A549 (cell line): ENCODE measurements around the gene EDIL3. TPM values are rescaled to one million over a fixed set of nuclear protein-coding genes. Genes with fewer than 3 reads are reported as not detected.

Experiments used
- ATAC-seq, 2 experiments: fragments of 200-7000 bp in 1 of 2; fragments of >200 bp in 1 of 2; cut with Nextera tagmentation in 1 of 2; cut with Tn5 transposase in 1 of 2; 3 replicates each; pipeline versions ENCODE4 v1.8.0 to v1.9.1; 2018 to 2020; ENCODE audit warnings: mild to moderate bottlenecking in 1 of 2, moderate library complexity in 1 of 2
- CTCF ChIA-PET: fragments of 300-600 bp; sonication (Branson Sonifier 250); formaldehyde crosslinking; extraction: SDS; loops from one replicate; lab custom pipeline; 2021; ENCODE audit warnings: antibody characterized with exemption, inconsistent platforms; lab: Yijun Ruan, JAX
- POLR2A ChIA-PET: fragments of 350-600 bp; formaldehyde crosslinking; extraction: SDS; loops from one replicate; lab custom pipeline; 2021; ENCODE audit warnings: antibody characterized with exemption, inconsistent platforms; lab: Yijun Ruan, JAX
- DNase-seq, 2 experiments: peaks; one replicate each; pipeline versions ENCODE4 v3.0.0 to v3.0.0-alpha.2; 2011 to 2016; ENCODE audit warnings: low read depth in 1 of 2, low spot score in 1 of 2
- FAIRE-seq: peaks from 2 replicates; lab custom pipeline; 2011; peaks lifted over from hg19 to GRCh38; lab: Jason Lieb, UNC
- H3K27ac ChIP-seq, 2 experiments: fragments of >200 bp; sonication (Bioruptor Twin); formaldehyde crosslinking; 3 replicates each; pipeline ENCODE4 v1.5.1; 2016 to 2017
- H3K4me1 ChIP-seq: fragments of >200 bp; sonication (Bioruptor Twin); formaldehyde crosslinking; 3 replicates; pipeline ENCODE4 v1.6.1; 2016
- H3K4me2 ChIP-seq: fragments of >200 bp; sonication (Bioruptor Twin); formaldehyde crosslinking; 3 replicates; pipeline ENCODE4 v1.6.1; 2016
- H3K4me3 ChIP-seq: fragments of >200 bp; sonication (Bioruptor Twin); formaldehyde crosslinking; 3 replicates; pipeline ENCODE4 v1.5.1; 2016
- H3K9me3 ChIP-seq: fragments of >200 bp; sonication (Bioruptor Twin); formaldehyde crosslinking; 3 replicates; pipeline ENCODE4 v1.6.1; 2016
- ATOH8 ChIP-seq: fragments of 250-450 bp; sonication (Bioruptor Pico); IDR thresholded peaks from 2 replicates; pipeline ENCODE4 v1.5.0; 2020; ENCODE audit warnings: low read depth, mild to moderate bottlenecking, moderate library complexity
- BCL3 ChIP-seq: fragments of >200 bp; sonication (Bioruptor Twin); formaldehyde crosslinking; IDR thresholded peaks from 3 replicates; pipeline ENCODE4 v1.6.1; 2016
- CBX2 ChIP-seq: fragments of 200-600 bp; sonication (generic); IDR thresholded peaks from 2 replicates; pipeline ENCODE4 v1.6.1; 2016; ENCODE audit warnings: low read depth, mild to moderate bottlenecking, borderline replicate concordance
- CBX8 ChIP-seq: fragments of 200-600 bp; sonication (generic); IDR thresholded peaks from 2 replicates; pipeline ENCODE4 v1.6.1; 2016
- CEBPB ChIP-seq, 2 experiments: fragments of >200 bp in 1 of 2; sonication (Bioruptor Twin) in 1 of 2; formaldehyde crosslinking in 1 of 2; IDR thresholded peaks; 2 replicates each; pipeline ENCODE4 v1.6.1; 2012 to 2016
- CHD2 ChIP-seq: fragments of 150-350 bp; IDR thresholded peaks from 2 replicates; pipeline ENCODE4 v1.6.1; 2014; ENCODE audit warnings: low read length; ENCODE audit not compliant: partially characterized antibody
- EHMT2 ChIP-seq: fragments of 200-600 bp; sonication (generic); IDR thresholded peaks from 2 replicates; pipeline ENCODE4 v1.6.1; 2016; ENCODE audit warnings: antibody characterized with exemption, low read depth, mild to moderate bottlenecking, moderate library complexity
- EP300 ChIP-seq, 2 experiments: fragments of >200 bp; sonication (Bioruptor Twin); formaldehyde crosslinking; IDR thresholded peaks; 2 replicates in 1 of 2; 3 replicates in 1 of 2; pipeline ENCODE4 v1.6.1; 2016 to 2017
- FOXS1 ChIP-seq: fragments of 250-450 bp; sonication (Bioruptor Pico); IDR thresholded peaks from 2 replicates; pipeline ENCODE4 v1.5.0; 2020; ENCODE audit warnings: mild to moderate bottlenecking, moderate library complexity
- GATA3 ChIP-seq: IDR thresholded peaks from 2 replicates; pipeline ENCODE4 v1.6.1; 2012; ENCODE audit warnings: borderline replicate concordance
- HOXB5 ChIP-seq: fragments of 250-450 bp; sonication (Bioruptor Pico); IDR thresholded peaks from 2 replicates; pipeline ENCODE4 v1.5.0; 2020; ENCODE audit warnings: mild to moderate bottlenecking, moderate library complexity
- KDM1A ChIP-seq: fragments of 200-600 bp; sonication (generic); IDR thresholded peaks from 2 replicates; pipeline ENCODE4 v1.6.1; 2016; ENCODE audit warnings: low read depth, mild to moderate bottlenecking
- MAFK ChIP-seq: fragments of 450-650 bp; IDR thresholded peaks from 2 replicates; pipeline ENCODE4 v1.6.1; 2014; ENCODE audit not compliant: partially characterized antibody
- NR3C1 ChIP-seq: fragments of >200 bp; sonication (Bioruptor Twin); formaldehyde crosslinking; IDR thresholded peaks from 3 replicates; pipeline ENCODE4 v1.6.1; 2017
- POLR2A ChIP-seq: IDR thresholded peaks from 2 replicates; pipeline ENCODE4 v1.6.1; 2012; ENCODE audit warnings: mild to moderate bottlenecking, low read length
- POLR2AphosphoS2 ChIP-seq: conservative IDR thresholded peaks from 2 replicates; pipeline ENCODE4 v1.6.1; 2012; ENCODE audit warnings: low read length, improper control_type of control experiment, inconsistent platforms
- RAD21 ChIP-seq, 2 experiments: fragments of >200 bp in 1 of 2; sonication (Bioruptor Twin) in 1 of 2; formaldehyde crosslinking in 1 of 2; IDR thresholded peaks in 1 of 2; conservative IDR thresholded peaks in 1 of 2; 2 replicates in 1 of 2; 3 replicates in 1 of 2; pipeline ENCODE4 v1.6.1; 2012 to 2018; ENCODE audit warnings: inconsistent platforms in 1 of 2
- RFX5 ChIP-seq: fragments of 450-650 bp; IDR thresholded peaks from 2 replicates; pipeline ENCODE4 v1.7.1; 2014; ENCODE audit warnings: antibody characterized with exemption, mild to moderate bottlenecking, moderate library complexity
- SREBF2 ChIP-seq: fragments of 450-650 bp; IDR thresholded peaks from 2 replicates; pipeline ENCODE4 v1.6.1; 2014; ENCODE audit warnings: mild to moderate bottlenecking, moderate library complexity
- TFCP2L1 ChIP-seq: fragments of 250-450 bp; sonication (Bioruptor Pico); IDR thresholded peaks from 2 replicates; pipeline ENCODE4 v1.5.0; 2021; ENCODE audit warnings: mild to moderate bottlenecking
- TP53 ChIP-seq: fragments of 250-450 bp; sonication (Bioruptor Pico); IDR thresholded peaks from 2 replicates; pipeline ENCODE4 v1.5.0; 2021; ENCODE audit warnings: mild to moderate bottlenecking, moderate library complexity
- USF2 ChIP-seq: fragments of 450-650 bp; IDR thresholded peaks from 2 replicates; pipeline ENCODE4 v1.6.1; 2014; ENCODE audit warnings: antibody characterized with exemption
- ZC3H11A ChIP-seq: fragments of 450-650 bp; IDR thresholded peaks from 2 replicates; pipeline ENCODE4 v1.6.1; 2014; ENCODE audit warnings: antibody characterized with exemption, mild to moderate bottlenecking
- ZNF302 ChIP-seq: fragments of 250-450 bp; sonication (Bioruptor Pico); IDR thresholded peaks from 2 replicates; pipeline ENCODE4 v1.9.0; 2021; ENCODE audit warnings: inconsistent platforms, mild to moderate bottlenecking, moderate library complexity
- ZSCAN20 ChIP-seq: fragments of 250-450 bp; sonication (Bioruptor Pico); IDR thresholded peaks from 2 replicates; pipeline ENCODE4 v1.8.0; 2022; ENCODE audit warnings: mild to moderate bottlenecking, moderate library complexity
- WGBS: methylation state at CpG from one replicate; pipeline ENCODE4 v1.1.6; 2017; ENCODE audit errors: missing lambda C conversion rate; 5-methylcytosine and 5-hydroxymethylcytosine counted together
- polyA plus RNA-seq, 4 experiments: library from polyadenylated mRNA; depleted of rRNA in 3 of 4; stranded (reverse); fragments of >200 nt; fragmentation: RNase III in 1 of 4; extraction: RNeasy Plus Mini Kit Qiagen cat#74134 plus additional on column Dnase treatment in 1 of 4; gene quantifications; 2 replicates in 3 of 4; 3 replicates in 1 of 4; pipeline ENCODE4 v1.2.3, GENCODE V29; 2011 to 2017

Gene EDIL3
- polyA plus RNA-seq, 2 of the 4 experiments (the other 2 are of a cell fraction), result 0.12 to 0.14 TPM

- 59% methylated on average over 14 of the region's 14 CpGs for WGBS
- H3K4me2 ChIP-seq, result no peak overlapping the region
- ChIA-PET POLR2A (no interaction called here), CTCF (interaction anchor here (1.7 kb wide), 1 partner anchor 13 kb away, joined by 4 read pairs; no protein-coding TSS in a partner anchor)
- no peak for TF ChIP-seq ZSCAN20 (CRISPR knock-in tag)
- no peak for TF ChIP-seq SREBF2
- no peak for TF ChIP-seq KDM1A
- no peak for TF ChIP-seq NR3C1
- TF ChIP-seq RFX5, result no peak
- TF ChIP-seq CHD2, result no peak
- TF ChIP-seq POLR2AphosphoS2, result no peak
- no peak for TF ChIP-seq TP53 (CRISPR knock-in tag)
- no peak for TF ChIP-seq ZC3H11A
- TF ChIP-seq EP300 (IDR thresholded peaks at IDR 0.05), result no peak
- TF ChIP-seq CBX2, result no peak
- TF ChIP-seq CEBPB (IDR thresholded peaks at IDR 0.05), result no peak
- no peak for TF ChIP-seq GATA3
- no peak for TF ChIP-seq BCL3
- no peak for TF ChIP-seq RAD21 (conservative IDR thresholded peaks at IDR 0.05 in 1 of 2, IDR thresholded peaks at IDR 0.05 in 1 of 2)
- no peak for TF ChIP-seq HOXB5 (CRISPR knock-in tag)
- no peak for TF ChIP-seq FOXS1 (CRISPR knock-in tag)
- ATAC-seq (no peak), DNase-seq (no peak), FAIRE-seq (no peak)
- H3K4me1 ChIP-seq, result peaks cover 11% of the 10 kb centered on the region
- H3K9me3 ChIP-seq, result no peaks in the 10 kb centered on the region
- no peak overlapping the region for H3K4me3 ChIP-seq
- H3K27ac ChIP-seq, result no peak overlapping the region
Measured at GRCh38 chr5:84292788-84293653, 91.7 kb downstream of the EDIL3 start.

- ChIA-PET CTCF (no interaction called here), POLR2A (no interaction called here)
- no peaks in the 10 kb centered on the region for H3K9me3 ChIP-seq
- no peak for ATAC-seq
- no peak overlapping the region for H3K4me2 ChIP-seq
- peaks cover 19% of the 10 kb centered on the region for H3K4me1 ChIP-seq
- no peak overlapping the region for H3K4me3 ChIP-seq
- FAIRE-seq, result no peak
- DNase-seq, result no peak
- 80% methylated on average over 1 of the region's 1 CpG for WGBS
- no peak overlapping the region for H3K27ac ChIP-seq
- TF ChIP-seq ZSCAN20 (CRISPR knock-in tag) (no peak), ZNF302 (CRISPR knock-in tag) (no peak), BCL3 (no peak), USF2 (no peak), CBX2 (no peak), EHMT2 (no peak), ATOH8 (CRISPR knock-in tag) (no peak), CEBPB (IDR thresholded peaks at IDR 0.05) (no peak), POLR2A (no peak), TFCP2L1 (no peak), FOXS1 (CRISPR knock-in tag) (no peak), GATA3 (no peak), CBX8 (no peak), MAFK (no peak)
Measured at GRCh38 chr5:84292000-84292642, 92.6 kb downstream of the EDIL3 start.
